Duodenal mucosa (tissue), 2 donors: ENCODE data around the gene DPF3.

Experiments
- H3K27ac ChIP-seq: one replicate; pipeline ENCODE4 v1.7.0; 2013; ENCODE audit warnings: low read depth, low read length
- H3K27me3 ChIP-seq, 2 donors: one replicate each; pipeline ENCODE4 v1.7.0; 2013; ENCODE audit warnings: low read length in 2 of 2, control low read depth in 1 of 2; ENCODE audit not compliant: insufficient read depth in 2 of 2, control insufficient read depth in 1 of 2
- H3K36me3 ChIP-seq, 2 donors: one replicate each; pipeline ENCODE4 v1.7.0; 2013; ENCODE audit warnings: low read length in 2 of 2, control low read depth in 1 of 2; ENCODE audit not compliant: insufficient read depth in 2 of 2, control insufficient read depth in 1 of 2
- H3K4me1 ChIP-seq, 2 donors: one replicate each; pipeline ENCODE4 v1.7.0; 2013; ENCODE audit warnings: low read length in 2 of 2, control low read depth in 1 of 2; ENCODE audit not compliant: insufficient read depth in 2 of 2, control insufficient read depth in 1 of 2
- H3K4me3 ChIP-seq, 2 donors: one replicate each; pipeline ENCODE4 v1.7.0; 2013; ENCODE audit warnings: low read length in 2 of 2, low read depth in 1 of 2
- H3K9ac ChIP-seq, 2 donors: one replicate each; pipeline ENCODE4 v1.7.0; 2013; ENCODE audit warnings: low read length in 2 of 2, low read depth in 1 of 2
- H3K9me3 ChIP-seq, 2 donors: one replicate each; pipeline ENCODE4 v1.7.0; 2013; ENCODE audit warnings: low read length in 2 of 2, control low read depth in 1 of 2; ENCODE audit not compliant: control insufficient read depth in 1 of 2

The DPF3 gene

DNA sequence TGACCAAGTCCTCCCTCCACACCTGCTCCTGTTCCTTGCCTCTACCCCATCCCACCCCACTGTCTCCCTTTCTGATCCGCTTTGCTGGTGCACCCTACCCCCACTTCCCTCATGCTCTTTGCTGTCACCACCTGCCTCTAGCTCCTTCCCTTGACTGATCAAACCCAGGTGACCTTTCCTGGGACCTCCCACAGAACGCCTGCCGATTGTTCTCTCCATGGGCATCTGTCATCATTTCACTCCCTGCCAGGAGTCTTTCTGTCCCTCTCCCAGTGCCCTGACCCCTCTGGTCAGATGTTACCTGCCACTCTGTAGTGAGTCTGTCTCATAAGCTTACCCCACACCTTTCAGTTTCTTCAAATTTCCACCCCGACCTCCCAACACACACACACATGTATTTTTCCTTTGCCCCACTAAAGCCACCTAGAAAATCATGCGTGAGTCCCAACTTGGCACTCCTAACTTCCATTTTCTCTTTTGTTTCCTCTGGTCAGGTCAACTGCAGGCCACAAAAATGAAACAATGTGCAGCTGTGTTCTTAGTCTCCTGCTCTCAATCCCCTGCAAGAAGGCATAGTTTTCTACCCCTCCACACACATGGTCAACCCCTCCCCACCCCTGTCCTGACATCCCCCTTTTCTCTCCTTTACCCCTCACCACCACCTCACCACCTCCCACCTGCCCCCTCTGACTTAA lies 229.8 kb downstream of the DPF3 start:
- H3K9me3 ChIP-seq = no peaks in the 10 kb centered on the region
- H3K9ac ChIP-seq = no peak overlapping the region
- H3K4me1 ChIP-seq = no peaks in the 10 kb centered on the region
- no peaks in the 10 kb centered on the region for H3K36me3 ChIP-seq
- no peak overlapping the region for H3K4me3 ChIP-seq
- H3K27me3 ChIP-seq = no peaks in the 10 kb centered on the region
- H3K27ac ChIP-seq = no peak overlapping the region

DNA sequence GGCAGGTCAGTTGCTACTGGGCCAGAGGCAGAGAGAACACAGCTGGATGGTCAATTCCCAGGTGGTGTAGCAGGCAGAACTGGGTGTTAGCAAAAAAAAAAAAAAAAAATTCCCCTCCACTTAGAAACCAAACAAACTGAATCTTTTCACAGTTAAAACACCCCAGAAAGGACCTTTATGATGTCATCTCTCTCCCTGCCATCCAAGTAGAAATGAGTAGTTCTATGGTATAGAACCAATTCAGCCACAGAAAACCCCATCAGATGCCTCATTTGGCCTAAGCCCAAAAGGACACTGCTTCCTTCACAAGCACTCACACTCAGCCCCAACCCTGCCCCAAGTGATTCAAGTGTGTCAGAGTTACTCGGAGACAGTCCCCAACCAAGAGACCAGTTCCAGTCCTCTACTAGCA lies 230.8 kb downstream of the DPF3 start:
- H3K9me3 ChIP-seq = no peaks in the 10 kb centered on the region
- no peak overlapping the region for H3K9ac ChIP-seq
- no peaks in the 10 kb centered on the region for H3K4me1 ChIP-seq
- H3K36me3 ChIP-seq = no peaks in the 10 kb centered on the region
- H3K27me3 ChIP-seq = no peaks in the 10 kb centered on the region
- no peak overlapping the region for H3K4me3 ChIP-seq
- no peak overlapping the region for H3K27ac ChIP-seq

DNA sequence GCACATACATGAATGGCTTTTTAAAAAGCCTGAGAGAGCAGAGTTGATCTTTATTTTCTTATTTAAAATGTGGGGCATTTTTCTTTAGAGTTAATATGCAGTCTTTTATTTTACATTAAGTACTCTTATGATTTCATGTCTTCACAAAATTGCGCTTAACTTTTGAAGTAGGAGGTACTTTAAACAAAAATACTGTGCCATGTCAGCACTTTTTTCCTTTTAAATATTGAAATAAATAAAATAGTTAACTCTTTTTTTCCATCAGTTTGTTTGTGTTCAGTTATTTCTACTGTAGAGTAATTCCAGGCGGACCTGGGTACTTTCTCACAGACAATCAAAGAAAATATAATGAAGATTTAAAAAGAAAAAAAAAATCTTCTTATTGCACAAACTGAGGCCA lies 231.7 kb downstream of the DPF3 start:
- Histone ChIP-seq H3K9ac (no peak overlapping the region), H3K4me1 (no peaks in the 10 kb centered on the region), H3K9me3 (no peaks in the 10 kb centered on the region), H3K27ac (no peak overlapping the region), H3K36me3 (no peaks in the 10 kb centered on the region), H3K27me3 (no peaks in the 10 kb centered on the region), H3K4me3 (no peak overlapping the region)

DNA sequence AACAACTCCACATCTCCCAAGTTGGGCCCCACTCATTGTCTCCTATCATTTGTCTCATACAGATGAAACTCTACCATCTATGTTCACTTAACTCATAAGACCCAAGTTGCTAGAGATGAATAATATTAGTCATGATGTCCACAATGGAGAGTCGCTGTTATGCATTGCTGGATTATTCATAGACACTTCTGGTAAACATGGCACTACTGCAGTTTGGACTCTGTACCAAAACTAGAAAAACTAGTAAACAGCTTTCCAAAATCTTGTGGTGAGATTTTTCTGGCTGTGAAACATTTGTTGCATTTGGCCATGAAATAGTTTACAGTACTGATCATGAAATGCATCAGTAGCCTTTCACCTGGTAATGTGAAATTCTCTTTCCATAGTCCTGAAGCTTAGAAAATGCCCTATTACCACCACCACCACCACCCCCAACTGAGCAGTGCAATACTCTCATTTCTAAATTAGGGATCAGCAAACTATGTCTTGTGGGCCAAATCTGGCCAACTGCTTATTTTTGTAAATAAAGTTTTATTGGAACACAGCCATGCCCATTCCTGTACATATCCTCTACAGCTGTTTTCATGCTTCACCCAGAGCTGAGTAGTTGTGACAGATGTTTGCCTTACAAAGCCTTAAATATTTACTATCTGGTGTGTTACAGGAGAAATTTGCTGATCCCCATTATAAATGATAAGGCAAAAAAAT lies 236.5 kb downstream of the DPF3 start:
- Histone ChIP-seq H3K9ac (no peak overlapping the region), H3K9me3 (no peaks in the 10 kb centered on the region), H3K4me3 (no peak overlapping the region), H3K27ac (no peak overlapping the region), H3K27me3 (no peaks in the 10 kb centered on the region), H3K4me1 (no peaks in the 10 kb centered on the region), H3K36me3 (no peaks in the 10 kb centered on the region)

- H3K27ac ChIP-seq = no peak overlapping the region
- no peak overlapping the region for H3K9ac ChIP-seq
- H3K9me3 ChIP-seq = no peaks in the 10 kb centered on the region
- no peaks in the 10 kb centered on the region for H3K27me3 ChIP-seq
- no peaks in the 10 kb centered on the region for H3K4me1 ChIP-seq
- H3K4me3 ChIP-seq = no peak overlapping the region
- no peaks in the 10 kb centered on the region for H3K36me3 ChIP-seq
Observed at GRCh38 chr14:72653026-72653425, 240.9 kb downstream of the DPF3 start.

GRCh38 chr14:72652179-72652578 lies 241.7 kb downstream of the DPF3 start:
- Histone ChIP-seq H3K4me1 (no peaks in the 10 kb centered on the region), H3K27ac (no peak overlapping the region), H3K27me3 (no peaks in the 10 kb centered on the region), H3K36me3 (no peaks in the 10 kb centered on the region), H3K4me3 (no peak overlapping the region), H3K9ac (no peak overlapping the region), H3K9me3 (no peaks in the 10 kb centered on the region)

DNA sequence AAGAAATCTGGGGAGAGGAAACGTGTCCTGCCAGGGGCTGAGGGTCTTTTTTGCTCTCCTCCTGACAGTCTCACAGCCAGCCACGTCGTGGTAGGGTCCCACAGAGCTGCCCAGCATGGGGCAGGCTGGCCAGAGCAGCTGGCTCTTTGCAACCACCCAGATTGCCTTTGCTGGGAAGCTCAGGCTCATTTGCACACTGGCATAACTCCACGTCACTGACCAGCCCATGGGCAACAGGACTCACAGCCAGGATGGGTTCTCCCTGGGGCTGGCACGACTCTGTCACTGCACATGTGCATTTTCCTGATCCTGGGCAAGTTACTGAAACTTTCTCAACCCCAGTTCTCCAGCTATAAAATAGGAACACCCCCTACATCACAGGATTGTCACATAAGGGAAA lies 242.2 kb downstream of the DPF3 start:
- H3K9me3 ChIP-seq = no peaks in the 10 kb centered on the region
- H3K4me3 ChIP-seq = no peak overlapping the region
- no peak overlapping the region for H3K9ac ChIP-seq
- H3K4me1 ChIP-seq = no peaks in the 10 kb centered on the region
- no peak overlapping the region for H3K27ac ChIP-seq
- no peaks in the 10 kb centered on the region for H3K36me3 ChIP-seq
- H3K27me3 ChIP-seq = no peaks in the 10 kb centered on the region

DNA sequence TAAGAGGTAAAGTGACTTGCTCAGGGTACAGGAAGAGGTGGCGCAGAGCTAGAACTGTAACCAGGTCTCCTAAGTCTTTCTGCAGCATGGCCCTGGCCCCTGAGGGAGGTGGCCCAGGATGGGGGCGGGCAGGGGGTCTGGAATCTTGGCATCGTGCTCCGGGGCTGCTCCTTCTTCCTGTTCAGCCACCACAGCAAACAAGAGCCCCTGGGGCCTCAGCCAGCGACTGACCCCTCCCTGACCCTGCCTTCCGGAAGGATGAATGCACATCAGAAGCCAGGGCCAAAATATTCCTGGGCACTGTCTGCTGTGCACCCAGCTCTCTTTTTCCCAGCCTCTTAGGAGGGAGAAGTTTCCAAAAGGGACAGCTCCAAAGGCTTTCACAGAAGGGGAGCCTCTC lies 242.8 kb downstream of the DPF3 start:
- H3K9ac ChIP-seq = no peak overlapping the region
- H3K9me3 ChIP-seq = no peaks in the 10 kb centered on the region
- H3K4me1 ChIP-seq = no peaks in the 10 kb centered on the region
- H3K4me3 ChIP-seq = no peak overlapping the region
- no peaks in the 10 kb centered on the region for H3K36me3 ChIP-seq
- no peak overlapping the region for H3K27ac ChIP-seq
- no peaks in the 10 kb centered on the region for H3K27me3 ChIP-seq

GRCh38 chr14:72649603-72650227 lies 244.2 kb downstream of the DPF3 start:
- no peaks in the 10 kb centered on the region for H3K4me1 ChIP-seq

GRCh38 chr14:72647782-72648181 lies 246.1 kb downstream of the DPF3 start:
- Histone ChIP-seq H3K27ac (no peak overlapping the region), H3K4me1 (no peaks in the 10 kb centered on the region), H3K9ac (no peak overlapping the region)

More at GRCh38 chr14:72649603-72650227, 244.2 kb downstream of the DPF3 start:
- Histone ChIP-seq H3K9ac (no peak overlapping the region), H3K9me3 (no peaks in the 10 kb centered on the region), H3K4me3 (no peak overlapping the region), H3K36me3 (no peaks in the 10 kb centered on the region), H3K27me3 (no peaks in the 10 kb centered on the region), H3K27ac (no peak overlapping the region)

More at GRCh38 chr14:72647782-72648181, 246.1 kb downstream of the DPF3 start:
- Histone ChIP-seq H3K9me3 (no peaks in the 10 kb centered on the region), H3K27me3 (no peaks in the 10 kb centered on the region), H3K36me3 (no peaks in the 10 kb centered on the region), H3K4me3 (no peak overlapping the region)
